ENCODE measurements around the gene PELI1.
"Not testable (repeated sequence)": the region's sequence is repeated elsewhere in the genome, so short reads cannot be mapped to it uniquely, and the experiment has no call there.

PELI1 gene

DNA sequence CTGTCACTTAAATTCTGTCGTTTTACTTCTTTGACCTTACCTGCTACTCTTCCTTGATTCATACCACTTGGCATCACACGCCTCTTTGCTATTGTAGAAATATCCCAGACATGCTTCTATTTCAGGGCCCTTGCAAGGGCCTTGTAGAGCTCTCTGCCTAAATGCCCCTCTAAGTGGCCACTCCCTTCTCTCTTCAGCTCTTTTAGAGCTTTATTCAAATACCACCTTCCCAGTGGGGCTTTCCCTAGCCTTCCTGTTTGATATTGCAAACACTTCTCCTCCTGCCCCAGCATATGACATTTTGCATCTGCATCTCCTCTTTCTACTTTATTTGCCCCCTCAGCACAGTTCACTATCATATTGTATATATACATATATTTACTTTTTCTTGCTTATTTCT is 54.0 kb downstream of the PELI1 start:
- DNase-seq (ENCODE audit: low read depth in 1 of 2, low spot score in 1 of 2), result no peak

DNA sequence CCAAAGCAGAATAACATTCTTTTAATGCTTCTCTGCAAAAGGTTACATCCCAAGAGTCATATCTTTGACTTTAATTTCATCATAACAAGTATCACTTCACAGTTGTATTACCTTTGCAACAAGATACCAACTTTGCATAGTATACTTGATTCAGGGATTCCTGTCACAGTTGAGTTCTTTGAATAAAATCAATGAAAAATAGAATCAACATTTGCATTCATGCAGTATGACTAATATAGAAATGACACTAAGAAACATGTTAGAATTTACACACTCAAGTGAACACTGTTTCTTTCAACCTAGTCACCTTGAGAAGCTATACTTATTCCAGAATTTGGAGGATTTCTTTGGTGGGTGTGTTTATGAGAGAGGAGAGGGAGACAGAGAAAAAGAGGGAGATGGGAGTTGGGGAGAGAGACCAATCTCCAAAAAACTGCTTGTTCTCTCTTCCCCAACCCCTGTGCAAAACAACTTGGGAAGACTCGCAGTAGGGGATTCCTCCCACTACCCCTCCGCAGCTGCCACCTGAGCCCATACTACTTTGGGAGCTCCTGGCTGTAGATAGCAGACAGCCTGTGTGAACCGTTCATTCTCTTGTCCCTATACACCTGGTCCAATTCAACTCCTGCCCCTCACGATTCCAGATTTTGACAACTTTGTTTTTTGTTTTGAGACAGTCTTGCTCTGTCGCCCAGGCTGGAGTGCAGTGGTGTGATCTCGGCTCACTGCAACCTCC is 57.7 kb downstream of the PELI1 start:
- DNase-seq (ENCODE audit: low read depth in 1 of 2, low spot score in 1 of 2), result no peak

DNA sequence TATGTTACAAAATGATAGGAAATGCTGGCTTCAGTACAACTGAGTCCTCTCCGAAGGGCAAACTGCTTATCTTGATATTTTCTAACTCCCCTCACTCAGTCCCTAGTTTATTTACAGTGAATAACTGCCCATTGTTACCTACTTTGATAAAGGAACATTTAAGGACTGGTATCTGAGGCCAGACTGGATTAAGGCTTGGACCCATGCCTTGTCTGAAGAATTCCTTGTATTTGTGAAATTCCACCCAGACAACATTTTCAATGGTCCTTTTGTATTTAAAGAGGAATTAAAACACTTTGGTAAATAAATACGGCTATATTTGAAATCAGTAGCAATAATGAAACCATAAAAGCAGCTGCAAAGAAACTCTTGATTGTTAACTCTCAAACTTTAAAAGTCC is 58.3 kb downstream of the PELI1 start:
- DNase-seq (ENCODE audit: low read depth in 1 of 2, low spot score in 1 of 2), result no peak

DNA sequence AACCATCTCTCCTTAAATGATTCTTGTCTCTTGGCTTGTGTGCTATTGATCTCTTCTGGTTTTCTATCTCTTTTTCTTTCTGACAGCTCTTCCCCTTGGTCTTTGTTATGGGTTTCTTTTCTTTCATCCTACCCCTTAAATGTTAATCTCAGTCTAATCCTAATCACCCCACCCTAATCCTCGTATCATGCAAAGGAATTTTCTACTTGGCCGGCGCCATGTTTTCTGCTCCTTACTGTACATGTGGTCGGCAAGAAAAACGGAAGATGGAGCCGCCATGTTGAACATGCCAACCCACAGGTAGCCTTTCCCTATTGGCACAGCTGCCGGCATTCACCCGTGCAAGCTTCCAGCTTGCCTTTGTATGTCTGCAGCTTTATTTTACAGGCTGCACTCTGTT is 63.2 kb downstream of the PELI1 start:
- DNase-seq (ENCODE audit: low read depth in 1 of 2, low spot score in 1 of 2), result no peak

DNA sequence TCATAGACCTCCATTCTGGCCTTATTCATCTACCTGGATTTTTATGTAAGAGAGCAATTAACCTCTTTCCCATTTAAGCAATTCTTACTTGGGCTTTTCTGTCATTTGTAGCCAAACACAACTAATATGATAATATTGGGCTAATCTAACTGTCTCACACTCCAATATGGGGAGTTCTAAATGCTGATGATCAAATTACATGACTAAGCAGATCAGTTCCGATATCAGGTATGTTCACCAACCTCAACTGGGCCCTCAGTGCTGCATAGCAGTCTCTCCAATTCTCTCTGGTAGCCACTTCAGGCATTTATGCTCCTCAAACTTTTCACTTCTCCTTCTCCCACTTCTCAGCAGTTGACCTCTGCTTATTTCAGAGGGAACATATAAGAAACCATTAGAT is 64.0 kb downstream of the PELI1 start:
- DNase-seq (ENCODE audit: low read depth in 1 of 2, low spot score in 1 of 2), result no peak

DNA sequence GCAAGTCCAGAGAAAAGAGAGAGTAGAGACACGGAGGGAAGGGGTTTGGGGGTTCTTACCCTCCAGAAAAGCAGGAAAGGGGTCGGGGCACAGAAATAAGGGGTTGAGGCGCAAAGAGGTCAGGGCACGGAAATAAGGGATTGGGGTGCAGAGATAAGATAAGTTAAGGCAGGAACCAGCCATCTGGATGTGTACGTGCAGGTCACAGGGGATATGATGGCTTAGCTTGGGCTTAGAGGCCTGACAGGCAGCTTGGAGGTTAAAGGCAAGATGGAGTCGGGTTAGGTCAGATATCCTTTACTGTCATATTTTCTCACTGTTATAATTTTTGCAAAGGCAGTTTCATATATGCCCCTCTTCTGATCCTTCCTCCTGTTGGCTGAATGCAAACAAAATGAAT is 64.5 kb downstream of the PELI1 start:
- DNase-seq (ENCODE audit: low read depth in 1 of 2, low spot score in 1 of 2), result not testable (repeated sequence)

DNA sequence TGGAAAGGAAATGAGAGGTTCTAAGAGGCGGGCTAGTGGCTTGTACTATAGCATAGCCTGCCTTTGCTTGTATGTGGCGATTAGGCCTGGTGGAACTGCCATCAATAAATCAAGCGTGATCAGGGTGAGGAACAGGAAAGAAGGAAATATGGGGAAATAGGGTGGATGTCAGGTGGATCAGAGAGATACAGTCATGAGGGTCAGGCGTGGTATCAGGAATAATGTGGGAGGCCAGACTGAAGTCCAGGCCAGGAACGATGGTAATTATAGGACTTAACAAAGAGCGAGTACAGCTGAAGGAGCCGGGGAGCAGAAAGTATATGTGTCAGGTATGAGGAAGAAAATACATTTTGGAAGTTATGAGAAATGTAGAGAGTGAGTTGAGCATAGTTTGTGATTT is 67.4 kb downstream of the PELI1 start:
- DNase-seq (ENCODE audit: low read depth in 1 of 2, low spot score in 1 of 2), result not testable (repeated sequence)

DNA sequence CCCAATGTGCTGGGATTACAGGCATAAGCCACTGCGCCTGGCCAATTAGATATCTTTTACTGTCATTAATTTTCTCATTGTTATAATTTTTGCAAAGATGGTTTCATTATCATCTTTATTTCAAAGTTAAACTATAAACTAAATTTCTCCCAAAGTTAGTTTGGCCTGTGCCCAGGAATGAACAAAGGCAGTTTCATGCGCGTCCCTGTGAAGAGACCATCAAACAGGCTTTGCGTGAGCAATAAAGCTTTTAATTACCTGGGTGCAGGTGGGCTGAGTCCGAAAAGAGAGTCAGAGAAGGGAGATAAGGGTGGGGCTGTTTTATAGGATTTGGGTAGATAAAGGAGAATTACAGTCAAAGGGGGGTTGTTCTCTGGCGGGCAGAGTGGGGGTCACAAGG is 69.6 kb downstream of the PELI1 start:
- DNase-seq (ENCODE audit: low read depth in 1 of 2, low spot score in 1 of 2), result not testable (repeated sequence)

DNA sequence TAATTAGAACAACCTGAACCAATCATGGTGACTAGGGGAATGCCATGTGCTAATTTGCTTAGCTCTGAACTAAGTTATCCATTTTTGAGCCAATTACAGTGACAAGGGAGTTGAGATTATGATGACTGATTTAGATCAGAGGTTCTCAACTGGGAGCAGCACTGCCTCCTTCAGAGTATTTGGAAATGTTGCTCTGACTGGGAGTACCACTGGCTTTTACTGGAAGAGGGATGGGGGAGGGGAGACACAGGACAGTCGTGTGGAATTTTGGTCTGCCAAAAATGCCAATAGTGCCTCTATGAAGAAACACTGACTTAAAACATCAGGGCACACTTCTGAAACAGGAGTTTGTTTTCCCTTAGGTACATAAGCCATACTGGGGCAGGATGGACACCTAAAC is 76.9 kb downstream of the PELI1 start:
- DNase-seq (ENCODE audit: low read depth in 1 of 2, low spot score in 1 of 2), result no peak

DNA sequence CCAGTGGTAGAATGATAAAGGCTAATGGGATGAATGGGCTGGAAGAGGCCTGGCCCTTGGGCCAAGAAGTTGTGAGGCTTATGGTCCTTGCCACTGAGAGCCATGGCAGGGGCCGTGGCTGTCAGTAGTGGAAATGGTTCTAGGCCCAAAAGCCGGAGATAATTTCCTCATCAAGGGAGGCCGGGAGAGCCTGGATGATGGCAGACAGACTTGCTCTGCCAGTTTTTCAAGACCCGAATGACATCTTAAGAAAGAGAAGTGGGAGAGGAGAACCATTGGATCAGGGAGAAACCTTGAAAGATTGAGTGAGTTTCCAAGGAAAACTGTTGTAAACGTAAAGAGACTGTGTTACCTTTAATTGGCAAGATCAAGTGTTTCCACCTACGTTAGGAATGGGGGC is 78.7 kb downstream of the PELI1 start:
- DNase-seq (ENCODE audit: low read depth in 1 of 2, low spot score in 1 of 2), result no peak

DNA sequence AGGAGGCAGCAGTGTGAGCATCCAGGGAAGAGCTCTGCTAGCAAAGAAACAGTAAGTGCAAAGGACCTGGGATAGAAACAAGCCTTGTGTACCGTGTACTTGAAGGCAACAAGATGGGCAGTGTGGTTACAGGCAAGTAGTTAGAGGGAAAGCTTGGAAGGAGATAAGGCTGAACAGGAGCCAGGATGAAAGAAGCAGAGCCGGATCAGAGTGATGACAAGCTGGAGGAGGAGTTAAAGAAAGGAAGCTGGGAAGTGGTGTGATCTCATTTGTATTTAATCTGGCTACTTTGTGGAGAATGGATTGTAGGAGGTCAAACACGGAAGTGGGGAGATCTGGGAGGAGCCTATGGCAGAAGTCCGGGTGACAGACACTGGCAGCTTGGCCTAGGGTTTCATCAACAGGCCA is 80.3 kb downstream of the PELI1 start:
- DNase-seq (ENCODE audit: low read depth in 1 of 2, low spot score in 1 of 2), result no peak

DNA sequence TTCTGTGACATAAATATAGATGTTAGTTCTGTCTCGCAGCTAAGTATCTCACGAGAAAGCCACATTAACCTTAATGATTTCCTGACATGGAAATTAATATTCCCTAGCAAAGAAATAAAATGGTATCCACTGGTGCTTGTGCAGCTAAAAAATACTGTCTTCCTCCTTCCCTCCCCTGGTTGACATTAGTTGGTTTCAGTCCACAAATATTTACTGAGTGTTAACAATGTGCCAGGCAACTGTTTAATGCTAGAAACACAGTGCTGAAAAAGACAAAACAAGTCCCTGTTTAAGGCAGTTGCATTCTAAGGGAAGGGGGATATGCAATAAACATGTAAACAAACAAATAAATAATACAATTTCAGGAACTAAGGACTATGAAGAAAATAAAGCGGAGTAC is 80.8 kb downstream of the PELI1 start:
- no peak for DNase-seq (ENCODE audit: low read depth in 1 of 2, low spot score in 1 of 2)

DNA sequence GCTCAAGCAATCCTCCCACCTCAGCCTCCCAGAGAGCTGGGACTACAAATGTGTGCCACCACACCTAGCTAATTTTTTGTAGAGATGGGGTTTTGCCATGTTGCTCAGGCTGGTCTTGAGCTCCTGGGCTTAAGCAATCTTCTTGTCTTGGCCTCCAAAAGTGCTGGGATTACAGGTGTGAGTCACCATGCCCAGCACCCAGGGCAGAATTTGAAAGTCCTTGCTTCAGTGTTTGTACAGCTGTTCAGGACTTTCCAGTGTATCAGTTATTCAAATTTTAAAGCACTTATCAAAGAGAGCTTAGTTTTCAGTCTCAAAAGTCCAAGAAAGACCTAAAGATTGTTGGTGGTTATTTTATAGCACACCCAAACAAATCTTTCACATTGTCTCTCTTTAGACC is 81.4 kb downstream of the PELI1 start:
- no peak for DNase-seq (ENCODE audit: low read depth in 1 of 2, low spot score in 1 of 2)

DNA sequence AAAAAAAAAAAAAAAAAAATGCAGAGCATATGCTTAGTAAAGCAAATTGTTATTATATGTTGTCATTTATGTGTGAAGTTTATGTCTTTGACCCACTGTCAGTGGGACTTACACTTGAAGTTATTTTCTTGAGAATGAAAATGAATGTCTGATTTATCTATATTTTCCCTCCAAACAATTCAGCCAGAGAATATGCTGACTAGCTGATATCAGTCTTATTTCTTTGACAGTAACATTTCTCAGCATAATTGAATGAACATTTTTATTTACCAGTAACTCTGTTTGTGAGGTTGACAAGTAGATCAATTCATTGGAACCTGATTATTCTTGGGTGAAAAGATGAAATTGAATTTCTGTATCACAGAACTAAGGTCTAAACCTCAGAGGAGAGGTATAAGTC is 85.0 kb downstream of the PELI1 start:
- no peak for DNase-seq (ENCODE audit: low read depth in 1 of 2, low spot score in 1 of 2)

DNA sequence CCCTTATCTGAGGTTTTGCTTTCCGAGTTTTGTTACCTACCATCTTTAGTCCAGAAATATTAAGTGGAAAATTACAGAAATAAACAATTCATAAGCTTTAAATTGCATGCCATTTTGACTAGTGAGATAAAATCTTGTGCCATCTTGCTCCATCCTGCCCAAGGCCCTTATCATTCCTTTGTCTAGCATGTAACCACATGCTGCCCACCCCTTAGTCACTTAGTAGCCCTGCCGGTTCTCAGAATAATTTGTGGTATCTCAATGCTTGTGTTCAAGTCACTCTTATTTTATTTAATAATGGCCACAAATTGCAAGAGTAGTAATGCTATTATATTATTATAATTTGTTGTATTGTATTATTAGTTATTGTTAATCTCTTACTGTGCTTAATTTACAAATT is 88.2 kb downstream of the PELI1 start:
- DNase-seq (ENCODE audit: low read depth in 1 of 2, low spot score in 1 of 2), result no peak

DNA sequence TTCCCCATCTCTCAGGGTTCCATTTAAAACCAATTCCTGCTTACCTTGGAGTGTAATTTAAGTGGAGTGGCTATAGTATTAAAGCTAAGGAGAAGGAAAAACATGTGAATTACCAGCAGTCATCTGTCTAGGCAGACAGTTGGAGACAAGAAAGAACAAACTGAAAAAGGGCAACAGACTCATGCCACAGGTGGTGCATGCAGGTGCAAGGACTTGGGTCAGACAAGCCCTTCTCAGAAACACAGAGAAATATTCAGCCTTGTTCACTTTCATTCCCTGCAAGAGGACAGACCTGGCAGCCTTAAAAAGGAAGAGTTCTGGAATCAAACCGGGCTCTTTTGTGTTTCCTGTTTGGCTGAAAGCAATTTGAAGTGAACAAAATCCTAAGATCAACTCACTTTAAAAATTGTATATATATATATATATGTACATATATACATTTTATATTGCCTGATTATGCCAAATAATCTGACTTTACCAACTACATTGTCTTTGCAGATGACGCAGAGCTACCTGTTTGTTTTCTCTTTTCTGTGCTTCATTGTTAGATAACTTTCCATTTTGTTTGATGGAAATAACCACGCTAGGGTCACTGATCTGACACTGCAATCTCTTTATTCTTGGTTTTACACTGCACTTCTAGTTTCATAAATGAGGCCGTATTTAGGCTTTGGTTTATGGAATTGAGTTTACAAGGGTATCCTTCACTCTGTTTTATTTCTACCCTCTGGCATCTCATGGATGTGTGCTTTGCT is 89.9 kb downstream of the PELI1 start:
- DNase-seq (ENCODE audit: low read depth in 1 of 2, low spot score in 1 of 2), result no peak

DNA sequence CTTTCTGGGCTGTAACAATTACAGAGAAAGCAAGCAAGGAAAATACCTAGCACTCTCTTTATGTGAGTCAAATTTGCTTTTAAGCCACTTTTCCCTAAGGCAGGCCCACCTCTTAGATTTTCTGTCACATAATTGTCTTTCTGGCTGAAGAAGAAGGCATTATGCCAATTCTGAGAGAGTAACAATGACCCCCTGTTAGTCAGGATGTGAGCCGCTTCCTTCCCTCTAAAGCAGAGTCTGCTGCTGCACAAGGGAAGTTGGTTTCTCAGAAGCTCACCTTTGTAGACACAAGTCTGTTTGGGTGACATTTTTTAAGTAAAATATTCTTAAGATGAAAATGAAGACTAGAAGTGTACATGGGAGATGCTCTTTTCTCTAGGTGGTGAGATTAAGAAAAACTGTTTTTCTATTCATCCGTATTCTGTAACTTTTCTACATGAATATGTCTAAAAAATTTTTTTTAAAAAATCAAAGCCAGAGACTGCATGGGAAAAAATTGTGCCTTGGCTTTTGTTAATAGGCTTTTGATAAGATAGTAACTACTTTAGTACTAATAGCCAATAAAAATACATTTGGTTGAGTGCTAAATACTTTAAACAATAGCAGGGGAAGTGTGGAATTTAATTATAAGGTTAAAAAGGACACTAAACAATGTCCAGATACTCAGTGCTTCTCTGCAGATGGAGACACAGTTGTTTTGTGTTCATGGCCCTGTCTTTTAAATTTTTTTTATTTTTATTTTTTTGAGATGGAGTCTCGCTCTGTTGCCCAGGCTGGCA is 91.6 kb downstream of the PELI1 start:
- no peak for DNase-seq (ENCODE audit: low read depth in 1 of 2, low spot score in 1 of 2)

DNA sequence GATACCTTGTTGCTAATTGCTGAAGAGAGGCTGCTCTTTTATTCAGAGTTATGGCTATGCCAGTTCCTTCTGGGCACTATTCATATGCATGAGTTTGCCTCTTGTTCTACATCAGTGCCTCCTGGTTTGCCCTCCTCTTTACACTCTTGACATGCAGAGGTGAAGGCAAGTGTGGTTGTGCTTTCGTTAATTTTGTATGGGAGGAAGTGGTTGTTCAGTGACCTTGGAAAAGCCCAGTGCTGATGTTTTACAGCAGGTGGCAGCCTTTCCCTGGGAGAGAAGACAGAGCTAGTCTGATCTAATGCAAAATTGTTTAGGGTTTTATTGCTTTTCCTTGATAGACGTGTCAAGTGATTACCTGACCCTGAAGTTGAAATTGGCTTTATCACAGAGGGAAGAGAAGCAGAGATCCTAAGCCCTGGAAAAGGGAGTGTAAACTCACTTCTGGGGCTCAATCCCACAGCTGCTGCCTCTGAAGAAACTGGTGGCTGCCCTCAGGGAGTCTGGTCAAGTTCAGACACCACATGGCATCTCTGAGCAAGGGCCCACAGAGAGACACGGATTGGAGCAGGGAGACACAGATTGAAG is 94.5 kb downstream of the PELI1 start:
- peak; percentile 29 to 68 for DNase-seq (ENCODE audit: low read depth in 1 of 2, low spot score in 1 of 2)

DNA sequence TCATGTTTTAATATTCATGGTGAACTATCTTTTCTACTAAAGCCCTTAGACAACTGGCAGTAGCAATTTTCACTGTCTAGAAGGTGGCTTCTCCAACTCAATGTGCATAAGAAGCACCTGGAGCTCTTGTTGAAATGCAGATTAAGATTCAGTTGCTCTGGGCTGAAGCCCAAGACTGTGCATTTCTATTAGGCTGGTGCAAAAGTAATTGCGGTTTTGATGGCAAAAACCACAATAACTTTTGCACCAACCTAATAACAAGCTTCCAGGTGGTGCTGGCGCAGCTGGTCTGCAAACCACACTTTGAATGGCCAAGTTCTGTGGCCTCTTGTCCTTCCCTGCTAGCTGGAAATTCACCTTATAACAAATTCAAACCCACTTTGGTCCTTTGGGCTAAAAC is 98.3 kb downstream of the PELI1 start:
- no peak for DNase-seq (ENCODE audit: low read depth in 1 of 2, low spot score in 1 of 2)
